ENCODE measurements around the gene ADSL.

DNA sequence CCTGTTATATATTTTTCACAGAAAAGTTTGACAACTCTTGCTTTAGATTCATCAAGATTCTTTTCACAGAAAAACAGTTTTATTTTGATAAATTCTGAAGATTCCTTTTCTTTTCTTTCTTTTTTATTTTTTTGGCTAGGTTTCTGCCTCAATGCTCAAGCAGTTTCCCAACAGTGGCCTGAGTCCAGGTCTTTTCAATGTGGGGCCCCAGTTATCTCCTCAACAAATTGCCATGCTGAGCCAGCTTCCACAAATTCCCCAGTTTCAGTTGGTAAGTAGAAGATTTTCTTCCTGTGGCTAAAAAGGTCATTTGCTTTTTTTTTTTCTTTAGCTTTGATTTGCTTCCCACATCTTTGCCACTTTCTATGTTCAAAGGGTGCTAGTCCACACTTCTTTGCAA is 46.0 kb upstream of the ADSL start:
- TF ChIP-seq, protein P1, sequence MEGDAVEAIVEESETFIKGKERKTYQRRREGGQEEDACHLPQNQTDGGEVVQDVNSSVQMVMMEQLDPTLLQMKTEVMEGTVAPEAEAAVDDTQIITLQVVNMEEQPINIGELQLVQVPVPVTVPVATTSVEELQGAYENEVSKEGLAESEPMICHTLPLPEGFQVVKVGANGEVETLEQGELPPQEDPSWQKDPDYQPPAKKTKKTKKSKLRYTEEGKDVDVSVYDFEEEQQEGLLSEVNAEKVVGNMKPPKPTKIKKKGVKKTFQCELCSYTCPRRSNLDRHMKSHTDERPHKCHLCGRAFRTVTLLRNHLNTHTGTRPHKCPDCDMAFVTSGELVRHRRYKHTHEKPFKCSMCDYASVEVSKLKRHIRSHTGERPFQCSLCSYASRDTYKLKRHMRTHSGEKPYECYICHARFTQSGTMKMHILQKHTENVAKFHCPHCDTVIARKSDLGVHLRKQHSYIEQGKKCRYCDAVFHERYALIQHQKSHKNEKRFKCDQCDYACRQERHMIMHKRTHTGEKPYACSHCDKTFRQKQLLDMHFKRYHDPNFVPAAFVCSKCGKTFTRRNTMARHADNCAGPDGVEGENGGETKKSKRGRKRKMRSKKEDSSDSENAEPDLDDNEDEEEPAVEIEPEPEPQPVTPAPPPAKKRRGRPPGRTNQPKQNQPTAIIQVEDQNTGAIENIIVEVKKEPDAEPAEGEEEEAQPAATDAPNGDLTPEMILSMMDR (IDR thresholded peaks at IDR 0.05), result no peak
- TF ChIP-seq POLR2A (IDR thresholded peaks at IDR 0.05), result no peak
